Esophagus mucosa (tissue), 1 donor: ENCODE data around the gene PDE1C. TPM values are rescaled to one million over a fixed set of nuclear protein-coding genes. Genes with fewer than 3 reads are reported as not detected.
A peak's percentile ranks its signal among the peaks of the same experiment; 100 is the strongest.

ENCODE experiments used
- ATAC-seq: fragments of 200-7000 bp; cut with Tn5 transposase; one replicate; pipeline ENCODE4 v1.9.1; 2020
- total RNA-seq: library from RNA; stranded (reverse); gene quantifications from one replicate; pipeline ENCODE4 v1.2.4, GENCODE V29; 2023
- donor health status: DM: yes; HTN: yes; CAD: no.

The PDE1C gene
- total RNA-seq, 1 donor from 2014 or later: 0.72 TPM

DNA sequence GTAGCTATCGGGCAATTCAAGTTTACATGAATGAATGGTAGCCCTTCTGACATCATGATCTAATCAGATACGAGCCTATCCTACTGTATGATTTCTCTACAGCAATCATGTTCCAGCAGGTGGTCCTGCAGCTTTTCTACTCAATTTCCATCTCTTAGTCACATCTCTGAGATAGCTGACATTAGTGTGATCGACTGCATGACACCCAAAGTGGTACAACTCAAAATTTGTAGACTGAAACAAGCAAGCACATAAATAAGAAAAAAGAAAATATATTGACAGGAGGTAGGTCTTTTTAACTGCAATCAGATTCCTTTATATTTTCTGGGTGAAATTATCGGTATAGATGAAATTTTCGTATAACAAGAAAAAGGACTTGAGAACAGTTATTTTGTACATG is 251.2 kb downstream of the PDE1C start:
- ATAC-seq: no peak

DNA sequence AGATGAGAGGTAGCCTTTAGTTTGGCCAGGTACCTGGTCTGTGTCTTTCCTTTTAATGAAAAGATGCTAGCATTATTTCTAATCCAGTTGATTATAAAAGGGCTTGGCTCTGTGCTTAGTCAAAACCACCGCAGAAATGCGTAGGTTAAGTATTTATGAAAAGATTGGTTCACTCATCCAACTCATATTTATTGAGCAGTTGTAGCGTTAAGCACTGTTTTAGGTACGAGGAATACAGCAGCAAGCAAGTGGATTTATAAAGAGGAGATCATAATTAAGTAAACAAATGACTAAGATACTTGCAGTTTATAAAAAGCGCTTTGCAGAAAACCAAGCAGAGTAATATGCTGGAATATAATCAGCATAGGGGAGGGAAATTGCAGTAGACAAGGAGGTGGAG is 253.4 kb downstream of the PDE1C start:
- ATAC-seq: no peak

DNA sequence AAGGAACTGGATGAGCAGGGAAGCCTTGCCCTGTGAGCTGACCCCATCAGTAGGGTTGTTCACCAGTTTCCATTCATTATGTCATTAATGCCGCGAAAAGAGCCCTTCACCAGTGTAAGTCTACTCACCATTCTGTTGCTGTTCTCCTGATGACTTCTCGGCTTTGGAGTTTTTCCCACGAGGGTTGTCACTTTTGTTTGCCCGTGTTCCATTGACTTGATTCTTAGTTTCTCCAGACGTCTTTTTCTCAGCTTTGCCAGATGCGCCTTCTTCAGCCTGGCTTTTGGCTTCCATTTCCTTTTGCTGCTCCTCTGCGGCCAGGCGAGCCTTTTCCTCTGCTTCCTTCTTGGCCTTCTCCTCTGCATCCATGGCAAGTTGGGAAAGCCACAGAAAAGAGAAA is 254.4 kb downstream of the PDE1C start:
- ATAC-seq: no peak

DNA sequence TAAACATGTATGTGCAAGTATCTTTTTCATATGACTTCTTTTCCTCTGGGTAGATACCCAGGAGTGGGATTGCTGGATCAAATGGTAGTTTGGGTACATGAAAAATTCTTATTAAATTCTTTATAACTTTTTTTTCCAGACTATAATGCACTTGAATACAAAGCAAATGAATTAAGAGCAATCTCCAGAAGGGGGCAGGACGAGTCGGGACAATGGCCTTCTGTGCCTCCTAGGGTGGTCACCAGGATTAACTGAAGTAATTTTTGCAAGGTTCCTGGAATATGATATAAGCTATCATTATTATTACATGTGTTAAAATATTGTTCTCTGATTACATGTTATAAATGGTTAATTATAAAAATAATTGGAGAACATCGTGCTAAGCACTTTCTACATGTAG is 256.0 kb downstream of the PDE1C start:
- ATAC-seq: no peak

DNA sequence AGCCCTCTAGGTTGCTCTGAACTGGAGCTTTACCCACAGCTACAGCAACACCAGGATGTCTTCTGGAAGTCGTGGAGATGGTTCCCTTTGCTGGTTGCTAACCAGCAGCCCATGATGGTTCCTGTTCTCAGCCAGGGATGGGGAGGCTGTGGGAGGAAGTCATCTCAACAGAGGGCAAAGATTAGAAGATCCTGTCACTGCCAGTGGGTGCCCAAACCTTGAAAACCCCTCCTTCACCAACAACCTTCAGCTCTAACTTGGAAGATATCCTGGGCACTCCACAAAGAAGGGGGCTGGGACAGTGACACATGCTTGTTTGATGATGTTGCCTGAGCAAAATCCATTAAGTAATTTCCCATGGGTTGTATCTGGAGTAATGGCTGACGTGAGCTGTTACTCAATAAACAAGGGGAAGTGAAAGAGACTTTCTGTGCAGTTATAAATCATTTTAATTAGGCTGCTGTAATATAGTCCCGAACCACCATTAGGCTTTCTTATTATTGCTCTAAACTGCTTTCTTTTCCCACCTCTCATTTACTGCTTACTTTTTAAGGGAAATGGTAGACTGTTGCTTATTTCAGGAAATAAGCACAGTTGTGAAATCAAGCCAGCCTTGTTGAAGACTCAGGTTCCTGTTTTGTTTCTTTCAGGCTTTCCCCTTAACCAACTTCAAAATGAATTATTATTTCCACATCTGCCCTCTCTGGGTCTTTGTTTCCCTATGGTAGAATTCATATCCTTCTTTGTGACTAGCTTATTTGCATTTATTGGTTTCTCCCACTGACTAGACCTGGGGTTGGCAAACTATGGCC is 258.4 kb downstream of the PDE1C start:
- ATAC-seq: no peak

DNA sequence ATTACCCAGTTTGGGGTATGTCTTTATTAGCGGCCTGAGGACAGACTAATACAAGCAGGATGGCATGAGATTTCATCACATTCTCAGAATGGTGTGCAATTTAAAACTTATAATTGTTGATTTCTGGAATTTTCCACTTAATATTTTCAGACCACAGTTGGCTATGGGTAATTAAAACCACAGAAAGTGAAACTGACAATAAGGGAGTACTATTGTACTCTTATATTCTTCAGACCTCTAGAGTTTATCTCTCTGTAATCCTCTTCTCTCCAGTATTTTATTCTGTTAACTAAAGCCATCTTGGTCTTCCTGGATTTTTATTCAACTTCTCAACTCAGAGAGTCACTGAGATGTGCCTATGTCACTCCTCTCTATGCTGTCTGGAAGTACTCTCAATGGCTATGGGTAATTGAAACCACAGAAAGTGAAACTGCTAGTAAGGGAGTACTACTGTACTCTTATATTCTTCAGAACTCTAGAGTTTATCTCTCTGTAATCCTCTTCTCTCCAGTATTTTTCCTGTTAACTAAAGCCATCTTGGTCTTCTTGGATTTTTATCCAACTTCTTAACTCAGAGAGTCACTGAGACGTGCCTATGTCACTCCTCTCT is 264.9 kb downstream of the PDE1C start:
- ATAC-seq: no peak

DNA sequence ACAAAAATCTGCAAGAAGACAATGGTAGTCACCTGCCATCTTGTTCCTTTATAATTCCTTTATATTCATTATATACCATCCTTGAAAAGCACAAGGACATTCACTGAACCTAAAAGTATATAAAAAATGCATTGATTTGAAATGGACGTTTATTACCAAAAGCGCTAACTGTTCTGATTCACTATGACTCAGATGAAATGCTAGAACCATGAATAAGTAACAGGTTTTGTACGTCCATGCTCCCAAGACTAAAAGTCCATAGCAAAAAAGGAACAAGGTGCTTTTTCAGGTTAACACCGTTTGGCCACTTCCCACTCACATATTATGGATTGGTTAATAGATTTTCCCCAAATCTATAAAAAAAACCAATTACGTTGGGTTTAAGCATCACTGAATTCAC is 273.8 kb downstream of the PDE1C start:
- no peak for ATAC-seq

DNA sequence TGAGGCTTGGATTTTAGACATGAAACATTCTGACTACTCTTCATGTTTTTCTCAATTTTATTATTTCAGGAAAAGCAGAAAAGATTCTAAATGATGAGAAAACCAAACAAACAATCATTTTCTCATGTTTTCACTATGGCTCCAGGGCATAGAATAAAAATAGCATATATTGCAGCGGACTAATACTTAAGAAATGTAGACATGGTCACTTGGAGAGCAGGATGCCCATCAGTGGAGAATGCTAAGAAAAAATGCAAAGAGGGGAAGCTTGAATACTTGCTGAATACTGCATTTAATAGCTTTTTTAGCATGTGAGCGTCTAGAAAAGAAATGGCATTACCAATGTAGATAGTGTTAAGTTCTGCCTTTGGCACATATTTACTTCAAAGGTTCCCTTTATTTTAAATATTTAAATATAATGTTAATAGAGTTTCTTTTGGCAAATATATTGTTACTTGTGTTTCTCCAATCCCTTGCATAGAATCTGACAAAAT is 275.3 kb downstream of the PDE1C start:
- no peak for ATAC-seq

DNA sequence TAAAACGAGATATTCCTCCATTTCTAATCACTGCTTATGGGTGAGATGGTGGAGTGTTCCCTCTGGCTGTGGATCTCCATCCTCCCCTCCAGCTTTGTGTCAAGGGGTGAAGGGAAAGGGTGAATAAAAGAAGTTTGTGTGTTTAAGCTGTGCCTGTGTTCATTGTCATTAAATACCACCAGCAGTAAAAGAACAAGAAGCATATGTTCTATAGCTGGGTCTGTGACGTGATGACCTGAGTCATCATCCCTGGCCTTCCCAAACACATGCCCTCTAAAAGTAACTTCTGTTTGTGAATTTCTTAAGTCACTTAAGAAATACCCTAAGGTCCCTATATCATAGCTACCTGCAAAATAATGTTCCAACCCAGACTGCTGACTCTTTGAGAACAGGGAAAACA is 278.3 kb downstream of the PDE1C start:
- ATAC-seq: no peak

DNA sequence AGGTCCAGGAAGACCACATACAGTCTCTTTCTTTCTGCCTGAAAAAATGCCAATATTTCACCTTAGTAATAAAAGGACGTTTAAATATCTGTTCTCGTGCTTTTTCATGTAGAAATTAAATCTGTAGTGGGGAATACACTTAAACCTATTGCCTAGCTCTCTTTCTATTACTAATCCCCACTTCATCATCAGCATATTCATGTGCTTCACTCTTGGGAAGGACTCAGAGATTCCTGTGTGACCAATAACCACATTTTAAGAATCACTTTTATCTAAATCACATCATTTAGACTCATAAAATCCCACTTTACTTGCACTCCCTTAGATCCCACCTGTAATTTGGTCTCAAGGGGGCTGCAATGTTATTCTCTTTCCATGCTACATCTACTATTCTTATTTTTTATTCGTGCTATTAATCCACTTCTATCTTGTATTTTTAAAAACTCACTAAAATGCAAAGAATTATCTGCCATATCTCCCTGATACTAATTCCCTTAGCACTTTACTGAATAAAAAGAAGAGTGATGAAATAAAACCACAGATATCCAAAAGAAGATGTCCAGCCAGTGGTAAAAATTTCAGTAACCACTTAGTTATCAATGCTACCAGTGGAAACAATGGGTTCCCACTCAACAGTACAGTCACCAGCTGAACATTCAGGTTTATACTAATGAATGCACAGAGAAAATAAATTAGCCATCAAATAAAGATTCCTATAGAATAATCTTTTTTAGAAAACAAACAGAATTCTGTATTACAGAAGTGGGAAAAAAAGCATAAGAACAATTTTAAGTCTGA is 281.1 kb downstream of the PDE1C start:
- no peak for ATAC-seq

DNA sequence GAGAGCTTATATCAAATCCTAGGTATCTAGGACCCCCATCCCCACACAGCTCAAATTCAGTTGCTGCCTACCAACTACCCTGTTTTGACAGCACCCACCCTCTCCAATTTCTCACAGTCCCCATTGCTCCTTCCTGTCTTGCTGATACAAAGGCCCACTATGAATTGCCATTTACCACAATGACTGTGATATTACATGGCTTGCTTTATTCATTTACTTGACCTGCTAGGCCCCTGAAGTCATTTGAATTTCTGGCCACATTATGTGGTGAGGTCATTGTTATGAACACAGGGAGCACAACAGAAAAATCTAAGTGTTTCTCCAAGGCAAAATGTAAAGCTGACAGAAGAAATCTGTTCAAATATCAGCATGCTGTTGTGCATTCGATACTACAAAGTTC is 281.8 kb downstream of the PDE1C start:
- ATAC-seq: no peak

DNA sequence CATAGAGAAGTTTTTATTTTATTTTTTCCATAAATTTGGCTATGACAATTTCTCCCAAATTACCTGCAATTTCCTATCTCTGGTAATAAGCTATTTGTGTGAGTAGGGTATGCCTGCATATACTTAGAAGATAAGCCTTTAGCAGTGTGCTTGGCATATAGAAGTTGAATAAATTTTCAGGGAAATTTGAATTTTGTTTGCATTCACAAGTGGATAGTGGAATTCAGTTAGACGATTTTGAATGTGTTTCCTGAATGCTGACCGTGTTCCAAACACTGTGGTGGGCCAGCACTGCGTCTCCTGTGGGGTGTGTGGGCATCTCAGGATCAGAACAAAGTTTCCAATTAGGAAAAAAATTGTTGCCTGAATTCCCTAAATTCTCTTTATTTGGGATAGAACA is 283.9 kb downstream of the PDE1C start:
- no peak for ATAC-seq

DNA sequence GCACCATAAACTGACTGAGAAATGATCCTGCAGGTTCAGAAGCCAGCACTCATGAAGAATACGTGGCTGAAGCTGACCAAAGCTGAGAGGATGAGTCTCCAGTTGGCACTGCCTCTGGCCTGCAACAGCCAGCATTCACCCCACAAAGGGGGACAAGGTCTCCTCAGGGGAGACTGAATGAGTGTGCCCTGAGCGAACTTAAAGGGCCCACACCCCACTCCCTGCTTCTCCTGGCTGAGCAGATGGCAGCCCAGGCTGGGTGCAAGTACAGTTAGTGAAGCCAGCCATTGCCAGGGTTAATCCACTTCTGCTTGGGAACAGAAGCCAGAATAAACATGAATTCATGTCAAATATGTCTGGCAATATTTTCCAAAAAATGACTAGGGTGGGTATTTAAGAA is 285.1 kb downstream of the PDE1C start:
- ATAC-seq: no peak

DNA sequence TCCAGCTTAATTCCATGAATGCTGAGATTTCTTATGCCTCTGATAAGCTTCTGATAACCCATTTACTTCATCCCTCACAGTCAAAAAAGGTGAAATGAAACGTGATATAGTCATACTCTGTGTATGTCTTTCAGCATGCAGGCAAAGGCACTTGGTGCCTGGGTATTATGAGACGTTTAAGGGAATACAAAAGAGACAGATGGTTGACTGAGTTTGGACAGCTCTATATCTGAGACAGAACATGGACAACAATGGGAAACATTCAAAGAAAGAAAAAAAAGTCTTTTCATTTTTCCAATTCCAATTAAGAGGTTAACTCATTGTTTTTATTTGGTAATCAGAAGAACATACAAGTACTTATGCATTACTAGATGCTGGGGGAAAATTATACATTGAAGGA is 287.0 kb downstream of the PDE1C start:
- ATAC-seq: no peak

DNA sequence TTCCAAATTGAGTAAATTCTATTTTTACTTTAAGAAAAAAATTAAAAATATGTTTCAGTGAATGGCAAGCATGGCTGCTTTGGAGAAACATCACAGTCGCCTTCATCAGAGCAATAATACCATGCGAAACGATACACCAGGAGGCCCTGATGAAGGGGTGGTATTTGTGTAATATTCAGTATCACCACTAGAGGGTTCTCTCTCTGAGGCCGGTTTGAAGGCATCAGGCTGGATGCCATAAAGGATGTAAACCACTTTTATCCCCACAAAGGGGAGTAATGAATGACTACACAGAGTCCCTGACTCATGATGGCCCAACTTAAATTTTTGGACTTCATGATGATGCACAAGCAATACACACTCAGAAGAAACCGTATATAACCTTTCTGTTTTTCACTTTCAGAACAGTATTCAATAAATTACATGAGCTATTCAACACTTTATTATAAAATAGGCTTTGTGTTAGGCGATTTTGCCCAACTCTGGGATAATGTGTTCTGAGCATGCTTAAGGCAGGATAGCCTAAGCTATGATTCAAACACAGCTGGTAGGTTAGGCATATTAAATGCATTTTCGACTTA is 287.7 kb downstream of the PDE1C start:
- ATAC-seq: peak; percentile 79

DNA sequence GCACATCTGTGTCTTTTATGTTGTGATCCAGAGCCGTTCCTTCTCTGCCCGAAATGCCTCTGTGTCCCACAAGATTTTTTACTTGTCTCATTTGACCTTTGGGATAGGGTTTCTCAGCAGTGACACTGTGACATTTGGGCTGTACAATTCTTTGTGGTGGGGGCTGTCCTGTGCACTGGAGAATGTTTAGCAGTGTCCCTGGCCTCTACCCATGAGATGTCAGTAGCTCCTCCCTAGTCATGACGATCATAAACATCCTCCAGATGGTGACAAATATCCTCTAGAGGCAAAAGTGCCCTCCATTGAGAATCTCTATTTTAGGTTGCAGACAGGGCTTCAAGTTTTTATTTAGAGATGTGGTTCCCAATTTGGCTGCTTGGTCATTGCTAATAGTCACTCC is 291.9 kb downstream of the PDE1C start:
- ATAC-seq: no peak

DNA sequence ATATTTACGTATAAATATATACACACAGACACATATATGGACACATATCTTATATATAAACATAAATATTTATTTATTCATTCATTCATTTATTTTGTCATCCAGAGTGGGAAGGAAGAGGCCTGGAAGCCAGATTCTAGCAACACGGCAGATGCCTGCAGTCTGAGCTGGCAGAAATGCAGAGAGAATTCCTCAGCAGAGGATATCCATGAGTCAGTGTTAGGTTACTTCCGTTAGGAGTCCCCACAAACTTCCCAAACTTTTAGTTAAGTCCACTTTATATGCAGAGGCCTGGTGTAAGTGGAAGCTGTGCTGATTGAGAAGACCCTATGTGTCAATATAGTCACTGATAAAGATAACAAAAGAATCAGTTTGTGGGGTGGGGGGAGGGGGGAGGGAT is 293.6 kb downstream of the PDE1C start:
- ATAC-seq: no peak

DNA sequence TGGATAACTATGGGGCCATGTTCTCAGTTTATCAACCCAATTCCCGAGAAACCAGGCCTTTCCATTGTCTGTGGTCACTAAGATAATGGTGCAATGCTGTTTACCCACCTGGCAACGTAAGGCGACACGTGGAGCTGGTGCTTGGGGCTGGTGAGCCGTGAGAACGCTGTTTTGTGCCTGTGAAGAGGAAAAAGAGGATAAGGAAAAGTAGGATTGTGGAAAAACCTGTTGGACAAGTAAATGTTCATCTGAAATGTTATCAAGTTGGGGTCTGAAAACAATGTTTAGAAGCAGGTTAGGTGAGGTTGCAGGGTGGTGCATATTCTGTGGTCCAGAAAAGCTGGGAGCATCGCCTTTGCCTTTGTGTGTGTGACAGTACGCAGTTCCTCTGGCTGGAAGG is 294.7 kb downstream of the PDE1C start:
- ATAC-seq: no peak

DNA sequence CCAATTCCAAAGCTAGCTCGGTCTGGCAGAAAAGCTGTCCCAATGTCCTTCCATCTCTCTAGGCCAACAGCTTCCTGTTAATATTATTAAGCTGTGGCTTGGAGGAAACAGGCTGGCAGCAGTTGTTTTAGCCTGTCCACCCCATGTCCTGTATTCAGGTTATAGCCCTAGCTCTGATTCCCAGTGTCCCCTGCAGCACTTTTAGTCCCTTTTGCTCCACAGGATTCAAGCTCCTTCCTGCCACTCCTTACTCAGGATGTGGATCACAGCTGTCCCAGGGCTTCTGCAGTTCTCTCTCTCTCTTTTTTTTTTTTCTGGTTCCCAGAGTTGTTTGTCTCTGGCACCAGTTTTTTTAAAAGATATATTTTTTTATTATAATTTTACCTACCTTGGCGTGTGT is 298.0 kb downstream of the PDE1C start:
- no peak for ATAC-seq

DNA sequence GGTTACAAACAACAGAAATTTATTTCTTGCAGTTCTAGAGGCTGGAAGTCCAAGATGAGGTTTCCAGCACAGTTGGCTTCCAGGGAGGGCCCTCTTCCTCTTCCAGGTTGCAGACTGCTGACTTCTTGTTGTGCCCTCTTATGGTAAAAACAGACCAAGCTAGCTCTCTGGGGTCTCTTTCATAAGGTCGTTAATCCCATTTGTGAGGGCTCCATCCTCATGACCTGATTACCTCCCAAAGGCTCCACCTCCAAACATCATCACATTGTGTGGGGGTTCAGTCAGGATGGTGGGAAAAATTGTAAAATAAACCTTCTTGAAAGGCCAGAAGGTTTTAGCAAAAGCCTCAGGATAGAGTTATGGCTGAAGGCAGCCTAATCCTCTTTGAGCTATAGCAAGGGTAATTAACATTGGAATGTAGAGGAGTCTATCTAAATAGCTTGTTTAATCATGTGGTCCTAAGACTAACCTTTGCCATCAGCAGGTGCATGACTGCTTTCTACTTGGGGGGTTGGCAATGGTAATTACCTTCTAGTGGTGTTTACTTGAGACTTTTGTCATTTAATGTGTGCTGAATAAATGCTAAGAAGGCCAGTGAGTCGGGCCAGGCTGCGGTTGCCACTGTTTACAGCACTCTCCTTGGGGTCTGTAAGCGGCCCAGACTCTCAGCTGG is 302.4 kb downstream of the PDE1C start:
- no peak for ATAC-seq

DNA sequence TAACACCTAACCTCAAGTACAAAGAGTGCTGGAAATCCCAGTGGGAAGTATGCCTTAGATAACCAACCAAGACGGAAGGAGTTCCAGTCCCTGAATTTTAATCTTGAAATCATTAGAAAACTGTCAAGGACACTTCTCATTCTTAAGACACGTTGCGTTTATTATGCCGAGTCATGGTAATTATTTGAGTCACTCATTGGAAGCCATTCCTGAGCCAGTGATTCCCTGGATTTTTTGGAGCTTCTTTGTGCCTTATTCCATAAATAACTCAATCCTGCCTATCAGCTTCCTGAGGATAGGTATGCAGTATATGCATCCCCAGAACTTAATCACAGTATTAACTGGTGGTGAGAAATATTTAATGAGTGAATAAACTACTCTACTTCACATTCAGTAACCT is 305.7 kb downstream of the PDE1C start:
- no peak for ATAC-seq

DNA sequence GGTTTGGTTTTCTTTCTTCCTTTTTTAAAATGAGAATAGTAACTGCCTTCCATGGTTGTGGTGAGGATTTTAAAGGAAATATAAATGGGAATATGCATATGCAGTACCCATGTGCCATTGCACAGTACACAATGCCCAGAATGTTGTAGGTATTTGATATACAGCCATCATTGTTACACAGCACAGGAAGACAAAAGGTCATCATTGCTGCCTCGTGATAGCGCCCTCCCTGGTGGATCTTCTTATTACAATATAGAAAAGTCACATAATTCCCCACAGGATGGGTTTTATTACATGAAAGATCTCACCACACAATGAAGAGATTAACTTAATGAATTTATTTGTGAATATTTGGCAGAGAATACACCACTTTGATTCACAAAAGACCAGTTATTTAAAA is 306.7 kb downstream of the PDE1C start:
- ATAC-seq: no peak

DNA sequence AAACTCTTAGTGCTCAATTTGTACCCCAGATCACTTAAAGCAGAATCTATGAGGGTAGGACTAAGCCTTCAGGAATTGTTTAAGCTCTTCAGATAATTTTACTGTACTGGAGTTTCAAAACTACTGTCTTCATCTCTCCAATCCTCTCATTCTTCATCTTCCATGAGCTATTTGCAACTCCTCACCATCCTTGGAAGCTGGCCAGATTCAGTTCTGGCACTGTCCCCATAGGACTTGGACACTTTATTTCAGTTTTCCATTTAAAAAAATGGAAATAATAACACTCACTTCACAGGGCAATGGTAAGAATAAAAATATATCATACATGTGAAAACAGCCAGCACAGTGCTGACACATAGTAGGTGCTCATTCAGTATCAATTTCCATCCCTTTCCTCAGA is 308.6 kb downstream of the PDE1C start:
- no peak for ATAC-seq
